Ishikawa (cell line): ENCODE data around the gene ZBED6.

Experiments
- CEBPB ChIP-seq: IDR thresholded peaks from 2 replicates; pipeline ENCODE4 v1.6.1; 2012
- CREB1 ChIP-seq: IDR thresholded peaks from 2 replicates; pipeline ENCODE4 v1.6.1; 2012; ENCODE audit warnings: low read depth
- EGR1 ChIP-seq: IDR thresholded peaks from 2 replicates; pipeline ENCODE4 v1.6.1; 2012
- EP300 ChIP-seq: IDR thresholded peaks from 2 replicates; pipeline ENCODE4 v1.6.1; 2012; ENCODE audit warnings: borderline replicate concordance
- FOXM1 ChIP-seq: IDR thresholded peaks from 2 replicates; pipeline ENCODE4 v1.6.1; 2012; ENCODE audit warnings: low read depth, borderline replicate concordance
- MAX ChIP-seq: IDR thresholded peaks from 2 replicates; pipeline ENCODE4 v1.6.1; 2012
- NFIC ChIP-seq: IDR thresholded peaks from 2 replicates; pipeline ENCODE4 v1.6.1; 2012
- RAD21 ChIP-seq: IDR thresholded peaks from 2 replicates; pipeline ENCODE4 v1.6.1; 2012; ENCODE audit warnings: low read depth
- REST ChIP-seq: IDR thresholded peaks from 2 replicates; pipeline ENCODE4 v1.6.1; 2012; ENCODE audit warnings: low read depth, mild to moderate bottlenecking
- TAF1 ChIP-seq: IDR thresholded peaks from 2 replicates; pipeline ENCODE4 v1.6.1; 2012; ENCODE audit warnings: low read depth, mild to moderate bottlenecking
- TCF12 ChIP-seq: IDR thresholded peaks from 2 replicates; pipeline ENCODE4 v1.6.1; 2012; ENCODE audit warnings: low read depth
- TEAD4 ChIP-seq: IDR thresholded peaks from 2 replicates; pipeline ENCODE4 v1.6.1; 2012
- YY1 ChIP-seq: IDR thresholded peaks from 2 replicates; pipeline ENCODE4 v1.6.1; 2012; ENCODE audit warnings: low read depth
- ZBTB7A ChIP-seq: IDR thresholded peaks from 2 replicates; pipeline ENCODE4 v1.6.1; 2012; ENCODE audit warnings: low read depth
- TF ChIP-seq, protein P1 (sequence below): IDR thresholded peaks from 2 replicates; pipeline ENCODE4 v1.6.1; 2012

Gene ZBED6

DNA sequence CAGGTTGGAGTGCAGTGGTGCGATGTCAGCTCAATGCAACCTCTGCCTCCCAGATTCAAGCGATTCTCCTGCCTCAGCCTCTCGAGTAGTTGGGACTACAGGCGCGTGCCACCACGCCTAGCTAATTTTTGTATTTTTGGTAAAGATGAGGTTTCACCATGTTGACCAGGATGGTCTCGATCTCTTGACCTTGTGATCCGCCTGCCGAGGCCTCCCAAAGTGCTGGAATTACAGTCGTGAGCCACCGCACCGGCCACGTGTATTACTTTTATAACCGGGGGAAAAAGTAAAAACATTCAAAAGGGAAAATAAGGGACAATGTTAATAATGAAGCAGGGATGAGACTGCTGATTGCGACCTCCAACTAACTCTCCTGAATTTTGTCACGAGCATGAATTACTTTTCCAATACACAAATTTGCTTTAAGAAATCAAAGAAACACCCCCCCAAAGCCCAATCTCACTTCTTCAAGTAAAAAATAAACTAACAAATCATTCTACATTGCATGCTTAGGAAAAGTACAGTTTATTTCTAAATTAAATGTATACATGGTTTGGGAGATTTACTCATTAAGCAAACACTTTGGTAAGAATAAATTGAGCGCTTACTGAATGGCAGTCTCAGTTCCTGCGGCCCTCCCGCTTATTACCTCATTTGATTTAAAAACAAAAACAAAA is 521 bp upstream of the ZBED6 start:
- TF ChIP-seq ZBTB7A (no peak), FOXM1 (no peak), TEAD4 (no peak), CEBPB (no peak)
- TF ChIP-seq, protein P1, sequence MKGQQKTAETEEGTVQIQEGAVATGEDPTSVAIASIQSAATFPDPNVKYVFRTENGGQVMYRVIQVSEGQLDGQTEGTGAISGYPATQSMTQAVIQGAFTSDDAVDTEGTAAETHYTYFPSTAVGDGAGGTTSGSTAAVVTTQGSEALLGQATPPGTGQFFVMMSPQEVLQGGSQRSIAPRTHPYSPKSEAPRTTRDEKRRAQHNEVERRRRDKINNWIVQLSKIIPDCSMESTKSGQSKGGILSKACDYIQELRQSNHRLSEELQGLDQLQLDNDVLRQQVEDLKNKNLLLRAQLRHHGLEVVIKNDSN = no peak

- TF ChIP-seq CREB1 = no peak
- no peak for TF ChIP-seq NFIC
- TF ChIP-seq YY1 = no peak
- TF ChIP-seq CEBPB = no peak
- TF ChIP-seq TAF1 = no peak
- TF ChIP-seq RAD21 = no peak
- TF ChIP-seq ZBTB7A = no peak
- no peak for TF ChIP-seq REST
- TF ChIP-seq TEAD4 = no peak
- no peak for TF ChIP-seq TCF12
- TF ChIP-seq FOXM1 = no peak
Observed at GRCh38 chr1:203796236-203796605, 798 bp downstream of the ZBED6 start.

DNA sequence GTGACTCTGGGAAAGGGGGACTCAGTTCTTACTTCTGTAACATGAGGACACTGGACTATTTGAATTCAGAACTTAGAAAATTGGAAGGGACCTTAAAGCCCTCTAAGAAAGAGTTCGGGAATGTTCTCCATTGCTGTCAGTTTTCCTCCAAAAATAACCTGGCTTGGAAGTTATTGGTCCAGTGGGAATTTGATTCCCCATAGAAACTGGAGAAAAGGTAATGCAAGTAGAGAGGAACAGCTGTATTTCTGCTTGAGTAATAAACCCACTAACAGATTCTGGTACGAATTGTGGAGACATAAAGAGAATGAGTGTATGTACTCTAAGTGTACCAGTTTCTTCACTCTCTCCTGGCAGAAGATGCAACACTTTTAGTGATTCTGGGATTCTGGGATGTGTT is 1.8 kb downstream of the ZBED6 start:
- TF ChIP-seq RAD21 (no peak), NFIC (no peak), FOXM1 (no peak), CREB1 (no peak), REST (no peak), ZBTB7A (no peak), TEAD4 (no peak), MAX (no peak), CEBPB (no peak), TCF12 (no peak), YY1 (no peak), EGR1 (no peak), TAF1 (no peak), EP300 (no peak)
- TF ChIP-seq, protein P1 = no peak

DNA sequence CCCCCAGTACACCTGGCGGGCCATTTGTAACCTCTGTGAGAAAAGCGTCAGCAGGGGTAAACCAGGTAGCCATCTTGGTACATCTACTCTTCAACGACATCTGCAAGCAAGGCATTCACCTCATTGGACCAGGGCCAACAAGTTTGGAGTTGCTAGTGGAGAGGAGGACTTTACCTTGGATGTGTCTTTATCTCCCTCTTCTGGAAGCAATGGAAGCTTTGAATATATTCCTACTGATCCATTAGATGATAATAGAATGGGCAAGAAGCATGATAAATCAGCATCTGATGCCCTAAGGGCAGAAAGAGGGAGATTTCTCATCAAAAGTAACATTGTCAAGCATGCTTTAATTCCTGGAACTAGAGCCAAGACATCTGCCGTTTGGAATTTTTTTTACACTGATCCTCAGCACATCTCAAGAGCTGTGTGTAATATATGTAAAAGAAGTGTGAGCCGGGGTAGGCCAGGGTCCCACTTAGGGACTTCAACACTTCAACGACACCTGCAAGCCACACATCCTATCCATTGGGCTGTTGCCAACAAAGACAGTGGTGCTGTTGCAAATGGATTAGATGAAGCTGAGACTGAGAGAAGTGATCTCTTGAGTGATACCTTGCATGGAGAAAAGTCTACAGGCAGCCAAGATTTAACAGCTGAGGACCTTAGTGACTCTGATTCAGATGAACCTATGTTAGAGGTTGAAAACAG is 2.7 kb downstream of the ZBED6 start:
- TF ChIP-seq TAF1 = no peak
- TF ChIP-seq ZBTB7A = no peak
- no peak for TF ChIP-seq RAD21
- no peak for TF ChIP-seq NFIC
- no peak for TF ChIP-seq EGR1
- TF ChIP-seq TEAD4 = no peak
- TF ChIP-seq CREB1 = no peak
- no peak for TF ChIP-seq TCF12
- no peak for TF ChIP-seq MAX
- no peak for TF ChIP-seq FOXM1
- TF ChIP-seq REST = no peak
- TF ChIP-seq, protein P1 = no peak
- TF ChIP-seq YY1 = no peak
- TF ChIP-seq EP300 = no peak
- TF ChIP-seq CEBPB = no peak
